GM21825 (cell line): ENCODE data around the gene KRT7.
A peak's percentile ranks its signal among the peaks of the same experiment; 100 is the strongest.

Experiments
- ATAC-seq: cut with Tn5 transposase; IDR thresholded peaks from one replicate; pipeline ENCODE4 v1.9.1; 2021; ENCODE audit warnings: mild to moderate bottlenecking, moderate library complexity; ENCODE audit not compliant: unreplicated experiment

KRT7 gene

DNA sequence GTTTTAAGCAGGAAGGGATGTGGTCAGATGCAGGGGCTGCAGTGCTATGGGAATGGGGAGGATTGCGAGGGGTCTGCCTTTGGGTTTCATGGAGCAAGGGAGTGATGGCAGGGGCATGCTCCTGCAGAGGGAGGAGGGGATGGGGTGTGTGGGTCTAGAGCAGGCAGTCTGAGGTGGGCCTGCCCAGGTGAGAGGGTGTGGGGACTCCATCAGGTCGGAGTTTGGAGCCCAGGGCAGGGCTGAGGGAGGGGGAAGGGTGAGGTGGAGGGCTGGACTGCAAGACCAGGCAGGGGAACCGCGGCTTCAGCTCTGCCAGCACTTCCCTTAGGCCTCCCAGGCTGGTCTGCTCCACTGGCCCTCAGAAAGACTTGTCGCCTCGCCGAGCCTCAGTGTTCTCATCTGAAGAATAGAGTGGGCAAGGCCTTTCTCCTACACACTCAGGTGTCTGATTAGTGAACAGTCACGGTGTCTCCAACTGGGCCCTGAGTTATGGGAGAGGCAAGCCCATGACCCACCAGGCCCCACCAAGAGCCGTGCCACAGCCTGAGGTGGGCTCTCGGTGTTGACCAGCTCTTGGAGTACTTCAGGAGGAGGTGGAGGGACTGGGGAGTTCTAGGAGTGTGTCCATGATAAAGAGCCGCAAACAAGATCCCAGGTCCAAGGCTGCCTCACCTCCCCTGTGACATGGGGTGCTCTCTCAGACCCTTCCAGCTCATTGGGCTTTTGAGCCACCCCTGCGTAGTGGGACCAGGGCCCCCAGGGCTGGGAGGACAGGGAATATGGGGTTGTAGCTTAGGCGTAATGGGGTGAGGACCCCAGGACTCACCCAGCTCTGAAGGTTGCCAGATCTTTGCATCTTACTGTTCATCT is 21.1 kb upstream of the KRT7 start:
- ATAC-seq, result no peak

DNA sequence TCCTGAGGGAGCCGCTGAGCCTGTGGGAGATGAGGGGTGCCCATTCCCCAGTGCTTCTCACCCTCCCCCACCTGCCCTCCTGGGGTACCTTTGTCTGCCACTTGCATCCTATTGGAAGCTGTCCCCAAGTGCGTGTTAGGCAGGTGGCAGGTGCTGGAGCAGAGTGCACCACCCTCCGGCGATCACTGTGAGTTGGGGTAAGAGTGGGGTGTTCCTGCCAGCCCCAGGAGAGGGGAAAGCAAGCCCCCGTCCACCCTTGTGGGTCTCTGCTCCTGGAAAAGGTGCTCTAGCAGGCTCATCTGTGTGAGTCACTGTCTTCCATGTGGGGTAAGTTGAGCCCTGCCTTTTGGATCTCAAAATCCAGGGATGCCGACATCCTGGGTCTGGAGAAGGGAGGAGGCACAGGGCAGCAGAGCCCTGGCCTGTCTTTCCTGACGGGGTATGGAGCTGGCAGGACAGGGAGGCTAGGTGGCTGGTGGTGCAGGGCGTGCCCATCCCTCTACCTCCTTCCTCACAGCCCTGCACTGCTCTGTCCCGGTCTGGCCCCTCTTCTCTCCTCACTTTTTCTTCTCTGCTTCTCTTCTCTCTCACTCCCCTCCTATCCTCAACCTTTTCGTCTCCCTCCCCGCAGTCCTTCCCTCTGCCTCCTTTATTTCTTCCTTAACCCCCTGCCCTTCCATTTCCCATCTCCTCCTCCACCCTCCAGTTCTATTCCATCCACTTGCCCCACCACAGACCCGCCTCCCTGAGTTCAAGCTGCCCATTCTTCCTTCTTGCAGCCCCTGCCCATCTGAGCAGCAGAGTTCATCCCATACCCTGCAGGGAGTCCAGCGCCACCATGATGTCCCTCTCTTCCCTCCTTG is 20.1 kb upstream of the KRT7 start:
- no peak for ATAC-seq

DNA sequence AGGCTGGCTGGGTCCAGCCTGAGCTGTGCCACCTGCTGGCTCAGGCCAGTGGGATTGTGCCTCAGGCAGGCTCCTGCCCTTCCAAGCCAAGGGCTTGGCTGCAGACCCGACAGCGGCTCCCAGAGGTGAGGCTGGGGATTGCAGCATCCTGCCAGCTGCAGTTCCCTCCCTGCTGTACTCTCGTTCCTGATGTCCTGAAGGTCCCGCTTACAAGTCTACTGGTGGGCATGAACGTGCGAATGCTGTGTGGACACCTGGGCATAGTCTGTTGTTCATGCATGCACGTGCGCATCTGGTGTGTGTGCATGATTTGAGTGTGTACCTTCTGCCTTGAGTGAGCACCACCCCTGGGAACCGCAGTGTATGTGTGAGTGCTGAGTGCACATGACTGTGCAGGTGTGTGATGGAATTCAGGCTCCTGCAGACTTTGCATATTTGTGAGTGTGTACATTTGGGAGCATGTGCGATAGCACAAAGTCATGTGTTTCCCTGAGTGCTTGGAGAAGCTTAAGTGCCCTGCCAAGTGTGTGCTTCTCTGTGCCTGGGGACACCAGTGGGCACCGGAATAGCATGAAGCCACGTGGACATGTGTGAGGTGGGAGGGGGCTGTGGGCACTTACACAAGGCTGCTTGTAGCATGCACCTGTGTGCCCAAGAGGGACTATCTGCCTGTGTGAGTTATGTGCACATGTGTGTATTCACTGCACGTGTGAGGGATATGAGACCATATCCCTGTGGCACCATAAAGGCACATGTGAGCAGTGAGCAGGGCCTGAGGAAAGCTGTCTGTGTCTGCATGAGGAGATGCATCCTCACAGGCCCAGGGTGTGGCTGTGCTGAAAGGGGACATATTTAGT is 19.3 kb upstream of the KRT7 start:
- no peak for ATAC-seq

GRCh38 chr12:52214421-52214802 is 18.6 kb upstream of the KRT7 start:
- no peak for ATAC-seq

GRCh38 chr12:52215587-52216031 is 17.4 kb upstream of the KRT7 start:
- ATAC-seq, result no peak

DNA sequence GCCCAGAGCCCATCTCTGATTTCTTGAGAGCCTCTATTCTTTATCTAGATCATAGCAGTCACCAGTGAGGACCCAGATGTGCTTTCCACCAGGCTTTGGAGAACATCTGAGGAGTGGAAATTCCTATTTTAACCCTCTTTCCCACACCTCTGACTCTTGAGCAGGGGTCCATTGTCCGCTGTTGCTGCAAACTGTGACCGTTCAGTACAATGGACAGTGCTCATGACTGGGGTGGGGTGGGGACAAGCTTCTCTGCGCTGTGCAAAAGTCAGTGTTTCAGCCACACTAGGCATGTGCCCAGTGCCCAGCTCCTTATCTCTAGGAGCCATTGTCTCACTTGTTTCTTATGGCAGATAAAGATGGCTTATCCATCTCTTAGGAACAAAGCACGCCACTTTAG is 16.9 kb upstream of the KRT7 start:
- no peak for ATAC-seq

DNA sequence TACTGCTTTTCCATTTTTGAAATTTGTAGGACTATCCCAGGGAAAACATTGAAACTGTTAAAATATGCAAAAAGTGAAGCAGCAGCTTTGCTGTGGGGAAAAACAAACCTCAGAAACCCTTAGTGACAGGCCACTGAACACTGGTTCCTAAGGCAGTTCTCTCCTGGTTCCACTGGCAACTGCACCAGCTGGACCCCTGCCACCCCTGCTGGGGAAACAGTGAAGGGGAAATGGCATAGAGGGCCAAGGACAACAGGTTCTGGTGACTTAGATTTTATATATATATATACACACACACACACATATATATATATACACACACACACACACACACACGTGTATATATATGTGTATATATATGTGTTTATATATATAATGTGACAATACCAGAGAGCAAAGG is 16.2 kb upstream of the KRT7 start:
- no peak for ATAC-seq

DNA sequence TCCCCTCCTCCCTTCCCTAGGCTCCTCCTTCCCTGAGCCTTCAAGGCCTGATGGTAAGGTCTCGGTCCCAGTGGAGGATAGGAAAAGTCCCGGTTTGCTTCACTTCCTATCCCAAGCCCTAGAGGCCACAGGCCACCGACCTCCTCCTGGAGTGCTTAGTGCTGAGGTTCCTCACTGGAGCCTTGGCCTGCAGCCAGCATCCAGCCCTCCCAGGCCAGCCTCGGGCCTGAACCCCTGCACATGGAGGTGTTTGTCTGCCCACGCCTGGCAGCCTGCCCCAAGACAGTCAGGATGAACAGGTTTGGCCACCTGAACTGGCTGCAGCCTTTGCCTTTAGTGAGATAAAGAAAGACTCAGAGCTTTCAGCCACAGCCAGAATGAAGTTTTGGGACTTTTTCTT is 15.8 kb upstream of the KRT7 start:
- ATAC-seq, result no peak

DNA sequence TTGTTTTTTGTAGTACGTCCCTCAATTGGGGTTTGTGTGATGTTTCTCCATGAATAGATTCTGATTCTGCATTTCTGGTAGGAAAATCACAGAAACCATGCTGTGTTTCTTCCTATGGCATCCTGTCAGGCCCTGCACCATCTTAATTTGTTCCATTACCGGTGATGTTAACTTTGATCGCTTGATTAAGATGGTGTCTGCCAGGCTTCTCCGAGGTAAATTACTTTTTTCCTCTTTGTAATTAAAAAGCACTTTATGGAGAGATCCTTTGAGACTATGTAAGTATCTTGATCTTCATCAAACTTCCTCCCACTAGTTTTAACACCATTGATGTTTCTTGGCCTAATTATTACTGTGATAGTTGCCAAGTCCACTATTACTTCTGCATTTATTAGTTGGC is 15.0 kb upstream of the KRT7 start:
- no peak for ATAC-seq

DNA sequence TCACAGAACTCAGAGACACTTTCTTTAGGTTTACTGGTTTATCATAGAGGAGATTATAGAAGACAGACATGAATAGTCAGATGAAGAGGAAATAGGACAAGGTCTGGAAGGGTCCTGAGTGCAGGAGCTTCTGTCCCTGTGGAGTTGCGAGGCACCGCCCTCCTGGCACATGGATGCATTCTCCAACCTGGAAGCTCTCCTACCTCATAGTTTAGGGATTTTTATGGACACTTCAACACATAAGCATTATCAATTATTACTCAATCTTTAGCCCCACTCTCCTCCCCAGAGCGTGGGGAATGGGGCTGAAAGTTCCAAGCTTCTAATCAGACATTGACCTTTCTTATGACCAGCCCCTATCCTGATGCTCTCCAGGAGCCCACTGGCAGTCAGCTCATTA is 12.6 kb upstream of the KRT7 start:
- ATAC-seq, result no peak

GRCh38 chr12:52221070-52221781 is 11.8 kb upstream of the KRT7 start:
- ATAC-seq, result no peak

DNA sequence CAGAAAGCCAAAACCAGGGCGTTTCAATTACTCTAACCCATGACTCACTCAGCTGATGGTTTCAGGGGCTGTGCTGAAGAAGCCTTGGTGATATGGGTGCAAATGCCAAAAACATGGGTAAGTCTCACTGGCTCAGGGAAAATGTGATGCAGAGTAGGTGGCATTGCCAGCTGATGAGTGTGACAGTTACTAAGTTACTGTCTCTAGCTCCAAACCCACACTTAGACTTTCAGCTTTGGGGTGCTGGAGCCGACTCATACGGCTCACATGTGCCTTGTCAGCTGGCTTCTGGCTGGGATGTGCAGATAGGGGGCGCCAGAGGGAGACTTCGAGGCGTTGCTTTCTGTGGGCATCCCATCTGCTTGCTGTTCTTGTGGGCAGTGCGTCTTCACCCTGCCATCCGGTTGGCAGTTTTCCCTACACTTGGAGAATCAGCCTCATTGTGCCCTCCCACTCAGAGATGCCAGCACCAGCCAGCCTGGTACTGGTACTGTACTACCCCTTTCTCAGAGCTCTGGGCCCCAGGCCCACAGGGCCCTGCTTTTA is 11.1 kb upstream of the KRT7 start:
- ATAC-seq, result peak; percentile 49

- no peak for ATAC-seq
Measured at GRCh38 chr12:52222692-52223091, 10.4 kb upstream of the KRT7 start.

DNA sequence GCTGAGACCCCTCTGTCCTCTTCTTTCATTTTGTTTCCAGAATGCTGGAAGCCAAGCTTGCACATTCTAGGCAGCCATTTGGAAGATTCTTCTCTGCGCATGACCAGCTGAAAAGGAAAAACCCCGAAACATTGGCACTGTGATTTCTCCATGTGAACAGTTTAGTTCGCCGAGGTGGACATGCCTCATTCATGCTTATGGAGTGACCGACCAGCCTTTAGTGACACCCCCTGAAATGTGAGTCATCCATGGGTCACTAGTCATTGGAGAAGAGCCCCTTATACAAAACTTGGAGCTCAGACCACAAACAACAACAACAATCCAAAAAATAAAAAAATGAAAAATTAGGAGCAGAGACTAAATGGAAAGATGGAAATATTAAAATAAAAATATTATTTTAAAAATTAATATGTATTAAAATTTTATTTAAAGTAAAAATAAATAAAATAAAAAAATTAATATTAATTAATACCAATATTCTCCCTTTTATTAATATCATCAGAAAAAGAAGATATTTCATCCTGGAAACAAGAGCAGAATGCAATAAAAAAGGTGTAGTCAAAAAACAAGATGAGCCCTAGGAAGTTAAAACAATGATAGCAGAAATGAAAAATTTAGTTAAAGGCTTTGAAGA is 9.5 kb upstream of the KRT7 start:
- ATAC-seq, result no peak

GRCh38 chr12:52224151-52224550 is 8.9 kb upstream of the KRT7 start:
- ATAC-seq, result no peak

GRCh38 chr12:52225752-52226151 is 7.3 kb upstream of the KRT7 start:
- ATAC-seq, result no peak

DNA sequence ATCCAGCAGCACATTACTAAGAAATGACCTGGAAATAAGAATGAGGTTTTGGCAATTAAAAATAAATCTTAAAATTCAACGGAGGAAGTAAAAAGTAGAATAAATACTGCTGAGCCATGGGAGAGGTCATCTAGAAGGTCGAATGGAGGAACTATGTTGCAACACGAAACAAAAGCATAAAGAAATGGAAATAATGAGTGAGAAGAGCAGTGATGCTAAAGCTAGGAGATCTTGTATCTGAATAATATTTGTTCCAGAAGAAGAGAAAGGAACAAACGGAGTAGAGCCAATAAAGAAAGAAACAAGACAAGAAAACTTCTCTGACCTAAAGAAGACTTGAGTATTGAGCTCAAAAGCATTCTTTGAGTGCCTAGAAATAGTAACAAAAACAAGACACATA is 6.6 kb upstream of the KRT7 start:
- no peak for ATAC-seq

DNA sequence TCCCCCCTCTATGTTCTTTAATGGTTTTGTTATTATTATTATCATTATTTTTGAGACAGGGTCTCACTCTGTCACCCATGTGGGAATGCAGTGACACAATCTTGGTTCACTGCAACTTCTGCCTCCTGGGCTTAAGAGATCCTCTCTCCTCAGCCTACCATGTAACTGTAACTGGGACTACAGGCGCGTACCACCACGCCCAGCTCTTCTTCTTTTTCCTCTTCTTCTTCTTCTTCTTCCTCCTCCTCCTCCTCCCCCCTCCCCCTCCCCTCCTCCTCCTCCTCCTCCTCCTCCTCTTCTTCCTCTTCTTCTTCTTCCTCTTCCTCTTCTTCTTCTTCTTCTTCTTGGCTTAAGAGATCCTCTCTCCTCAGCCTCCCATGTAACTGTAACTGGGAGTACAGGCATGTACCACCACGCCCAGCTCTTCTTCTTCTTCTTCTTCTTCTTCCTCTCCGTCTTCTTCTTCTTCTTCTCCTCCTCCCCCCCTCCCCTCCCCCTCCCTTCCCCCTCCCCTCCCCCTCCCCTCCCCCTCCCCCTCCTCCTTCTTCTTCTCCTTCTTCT is 5.4 kb upstream of the KRT7 start:
- no peak for ATAC-seq

- no peak for ATAC-seq
Measured at GRCh38 chr12:52228366-52228765, 4.7 kb upstream of the KRT7 start.
